ENCODE data around the gene XRCC4.
"Not testable (repeated sequence)": the region's sequence is repeated elsewhere in the genome, so short reads cannot be mapped to it uniquely, and the experiment has no call there.

XRCC4 gene

GRCh38 chr5:83353231-83353630 lies 275.9 kb downstream of the XRCC4 start:
- no peak for DNase-seq (ENCODE audit: low read depth)

GRCh38 chr5:83353774-83354173 lies 276.4 kb downstream of the XRCC4 start:
- DNase-seq (ENCODE audit: low read depth): no peak

GRCh38 chr5:83354958-83355357 lies 277.6 kb downstream of the XRCC4 start:
- DNase-seq (ENCODE audit: low read depth): no peak

GRCh38 chr5:83355482-83356014 lies 278.2 kb downstream of the XRCC4 start:
- not testable (repeated sequence) for DNase-seq (ENCODE audit: low read depth)

DNA sequence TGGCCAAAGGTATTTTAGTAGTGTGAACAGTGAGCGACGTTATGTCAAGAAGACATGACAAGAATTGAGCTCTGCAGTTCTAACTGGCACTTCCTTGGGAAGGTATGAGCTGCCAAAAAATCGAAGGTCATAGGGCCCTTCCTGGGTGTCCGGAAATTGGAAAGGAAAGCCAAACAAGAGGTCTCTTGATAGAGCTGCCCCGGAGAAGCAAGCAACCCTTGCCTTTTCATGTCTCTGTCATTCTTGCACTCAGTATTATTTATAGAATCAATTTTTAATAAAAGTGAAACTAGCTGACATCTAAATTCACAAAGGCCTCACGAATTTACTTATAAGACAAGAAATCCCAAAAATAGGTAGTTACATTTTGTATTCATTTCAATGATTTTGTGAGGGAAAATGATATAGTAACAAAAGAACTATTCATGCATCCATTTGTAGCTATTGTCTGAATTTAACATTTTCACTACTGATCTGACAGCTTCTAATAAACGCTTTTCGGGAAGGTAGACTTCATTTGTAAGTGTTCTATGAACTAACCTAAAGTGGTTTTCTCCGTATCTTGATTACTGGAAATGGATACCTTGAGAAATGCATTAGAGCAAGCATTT lies 280.4 kb downstream of the XRCC4 start:
- no peak for DNase-seq (ENCODE audit: low read depth)

- DNase-seq (ENCODE audit: low read depth): no peak
These were observed 283.2 kb downstream of the XRCC4 start for GRCh38 chr5:83360573-83360972.

DNA sequence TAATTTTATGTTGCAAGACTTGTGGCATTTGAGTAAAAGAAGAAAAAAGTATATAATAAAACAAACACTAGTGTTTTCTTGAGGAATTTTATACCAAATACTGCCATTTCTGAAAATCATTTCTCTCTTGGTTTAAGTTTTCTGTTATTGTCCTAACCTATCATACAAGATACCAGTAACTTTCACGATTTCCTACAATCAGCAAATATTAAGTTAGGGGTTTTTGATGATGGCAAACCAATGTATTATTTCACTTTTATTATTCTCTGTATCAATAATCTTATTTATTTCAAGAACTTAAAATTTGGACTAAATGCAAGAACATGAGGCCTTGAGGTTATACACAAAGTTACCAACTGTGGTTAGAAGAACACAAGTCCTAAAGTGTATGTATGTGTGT lies 285.2 kb downstream of the XRCC4 start:
- DNase-seq (ENCODE audit: low read depth): no peak

DNA sequence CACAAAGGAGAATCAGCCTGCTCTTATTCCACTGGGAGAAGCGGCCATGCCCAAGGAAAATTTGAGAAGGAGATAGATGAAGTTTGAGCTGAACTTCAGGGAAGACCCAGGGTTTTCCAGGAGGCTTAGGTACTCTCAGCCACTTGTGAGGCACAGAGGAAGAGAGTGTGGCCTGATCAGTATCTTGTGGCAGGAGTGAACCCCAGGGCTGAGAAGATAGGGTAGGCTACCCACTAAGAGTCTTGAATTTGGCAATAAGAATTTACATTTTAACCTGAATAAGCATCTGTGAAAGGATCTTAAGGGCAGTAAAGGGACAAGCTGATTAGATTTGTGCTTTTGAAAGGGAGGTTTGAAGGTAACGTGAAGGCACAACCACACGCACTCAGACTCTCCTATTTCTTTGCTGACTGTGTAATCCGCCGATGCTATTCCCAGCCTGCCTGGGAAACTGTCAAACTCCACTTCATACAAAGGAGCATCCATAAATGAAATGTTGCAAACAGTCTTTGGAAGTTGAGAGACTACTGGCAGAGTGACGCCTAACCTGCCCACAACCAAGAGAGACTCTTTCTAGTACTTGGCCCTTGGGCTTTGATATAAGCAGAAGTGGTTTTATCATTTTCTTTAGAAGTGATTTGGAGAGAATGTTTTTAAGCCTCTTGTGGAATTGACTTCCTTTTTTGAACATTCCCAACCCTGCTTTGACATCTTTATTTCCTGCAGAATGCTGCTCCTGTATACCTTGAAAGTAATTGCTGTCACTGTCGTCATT lies 286.0 kb downstream of the XRCC4 start:
- no peak for DNase-seq (ENCODE audit: low read depth)

GRCh38 chr5:83363886-83364275 lies 286.5 kb downstream of the XRCC4 start:
- no peak for DNase-seq (ENCODE audit: low read depth)

GRCh38 chr5:83364312-83365299 lies 287.3 kb downstream of the XRCC4 start:
- no peak for DNase-seq (ENCODE audit: low read depth)

DNA sequence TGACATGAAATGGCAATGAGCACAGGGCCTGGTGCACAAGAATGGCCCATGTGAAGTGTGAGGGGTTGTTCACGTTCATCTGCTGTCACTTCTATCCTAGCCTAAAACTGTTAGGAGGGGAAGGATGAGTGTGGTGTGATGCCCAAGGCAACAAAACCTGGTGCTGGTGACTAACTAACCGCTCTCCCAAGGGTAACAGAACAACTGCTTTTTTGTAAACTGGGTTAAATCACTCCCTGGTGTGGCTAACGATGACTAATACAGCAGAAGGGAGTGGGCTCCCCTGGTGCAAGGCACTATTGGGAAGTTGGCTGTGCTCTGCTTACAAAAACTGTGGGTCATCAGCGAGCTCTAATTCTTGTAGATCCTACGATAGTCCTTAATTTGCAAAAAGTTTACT lies 291.0 kb downstream of the XRCC4 start:
- DNase-seq (ENCODE audit: low read depth): no peak

GRCh38 chr5:83368835-83369234 lies 291.5 kb downstream of the XRCC4 start:
- DNase-seq (ENCODE audit: low read depth): no peak

- DNase-seq (ENCODE audit: low read depth): no peak
These were observed 293.6 kb downstream of the XRCC4 start for GRCh38 chr5:83370957-83371356.

DNA sequence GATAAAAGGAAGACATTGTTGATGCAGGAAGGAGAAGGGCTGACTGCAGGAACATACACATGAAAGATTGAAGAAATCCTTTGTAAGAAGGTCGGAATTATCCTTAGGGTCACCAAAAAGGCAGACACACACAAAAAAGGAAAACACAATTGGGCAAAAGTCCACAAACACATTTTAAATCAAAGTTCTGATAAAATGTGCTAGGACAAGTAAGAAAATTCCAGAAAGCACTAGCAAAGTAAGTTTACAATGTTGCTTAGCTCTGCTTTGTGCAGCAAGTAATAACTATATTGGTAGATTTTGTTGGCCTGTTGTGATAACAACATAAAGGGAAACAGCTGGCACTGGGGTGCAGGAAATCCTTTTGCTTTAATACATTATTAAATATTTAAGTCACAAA lies 294.4 kb downstream of the XRCC4 start:
- no peak for DNase-seq (ENCODE audit: low read depth)

- no peak for DNase-seq (ENCODE audit: low read depth)
These were observed 297.2 kb downstream of the XRCC4 start for GRCh38 chr5:83374547-83374946.

DNA sequence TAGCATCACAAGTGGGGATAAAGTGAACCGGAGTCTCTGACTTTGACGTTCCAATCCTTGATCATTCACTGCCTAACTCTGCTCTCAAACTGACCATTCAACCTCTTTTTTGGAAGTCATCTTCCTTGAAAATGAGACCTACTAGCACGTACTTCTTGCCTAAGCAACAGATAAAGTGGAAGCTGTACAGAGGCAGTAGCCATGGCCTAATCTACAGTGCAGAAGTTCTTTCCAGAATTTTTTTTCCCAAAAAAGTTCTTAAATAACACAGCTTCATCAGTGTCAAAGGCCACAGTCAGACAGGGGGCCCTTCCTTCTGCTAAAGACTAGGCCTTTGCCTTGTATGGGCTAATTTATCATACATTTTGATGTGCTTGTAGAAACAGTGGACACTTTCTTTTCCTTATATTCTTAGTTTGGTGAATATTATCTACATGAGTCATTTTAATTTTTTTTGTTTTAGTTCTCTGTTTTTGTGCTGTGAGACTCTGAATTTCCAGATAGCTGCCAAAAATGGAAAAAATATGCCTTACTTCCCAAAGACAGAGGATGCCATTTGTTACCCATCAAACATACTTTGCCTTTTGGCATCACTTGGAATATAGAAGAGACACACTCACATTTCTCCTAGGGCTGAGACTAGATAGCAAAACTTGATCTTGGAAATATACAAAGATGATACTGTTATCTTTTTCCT lies 297.9 kb downstream of the XRCC4 start:
- no peak for DNase-seq (ENCODE audit: low read depth)

DNA sequence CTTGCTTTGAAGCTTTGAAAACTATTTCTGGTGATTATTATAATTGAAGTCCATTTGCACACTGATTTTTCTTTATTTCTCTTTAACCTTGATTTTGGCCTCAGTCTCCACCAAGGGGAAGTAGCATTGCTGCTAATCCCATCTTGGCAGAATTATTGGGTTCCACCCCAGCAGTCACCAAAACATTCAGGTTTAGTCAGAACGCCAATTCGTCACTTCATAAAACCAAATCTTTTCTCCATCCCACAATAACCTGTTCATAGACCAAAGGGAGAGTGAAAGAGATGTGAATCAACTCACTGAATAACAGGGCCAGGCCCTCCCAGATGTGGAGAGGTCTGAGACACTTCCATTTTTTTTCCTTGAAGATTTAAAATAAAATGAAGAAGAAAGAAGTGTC lies 299.1 kb downstream of the XRCC4 start:
- no peak for DNase-seq (ENCODE audit: low read depth)

- no peak for DNase-seq (ENCODE audit: low read depth)
These were observed 300.0 kb downstream of the XRCC4 start for GRCh38 chr5:83377131-83377865.

- no peak for DNase-seq (ENCODE audit: low read depth)
These were observed 301.4 kb downstream of the XRCC4 start for GRCh38 chr5:83378624-83379289.

DNA sequence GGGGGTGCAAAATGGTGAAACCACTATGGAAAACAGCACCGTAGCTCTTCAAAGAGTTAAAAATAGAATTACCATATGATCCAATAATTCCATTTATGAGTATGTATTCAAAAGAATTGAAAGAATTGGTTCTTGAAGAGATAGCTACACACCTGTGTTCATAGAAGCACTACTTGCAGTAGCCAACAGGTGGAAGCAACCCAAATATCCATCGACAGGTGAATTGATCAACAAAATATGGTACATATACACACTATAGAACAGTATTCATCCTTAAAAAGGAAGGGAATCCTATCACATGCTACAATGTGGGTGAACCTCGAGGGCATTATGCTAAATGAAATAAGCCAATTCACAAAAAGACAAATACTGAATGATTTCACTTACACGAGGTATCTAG lies 308.5 kb downstream of the XRCC4 start:
- no peak for DNase-seq (ENCODE audit: low read depth)

DNA sequence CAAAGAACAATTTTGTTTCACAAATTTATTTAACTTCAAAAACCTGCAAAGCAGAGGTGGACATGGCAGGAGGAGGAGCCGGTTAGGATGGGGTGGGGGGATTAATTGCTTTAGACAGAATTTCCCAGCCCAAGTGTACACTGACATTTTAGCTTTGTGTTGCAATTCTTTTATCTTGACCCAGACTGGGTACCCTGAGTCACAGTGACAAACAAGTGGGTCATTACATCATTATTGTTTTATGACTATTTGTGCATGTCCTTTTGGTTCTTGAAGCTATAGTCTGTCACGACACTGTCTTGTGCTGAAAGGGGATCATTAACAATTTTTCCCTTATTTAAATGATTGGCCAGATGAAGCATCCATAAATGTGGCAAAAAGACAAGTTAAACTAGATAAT lies 309.7 kb downstream of the XRCC4 start:
- DNase-seq (ENCODE audit: low read depth): no peak

All from stimulated activated CD8-positive, alpha-beta memory T cell treated with anti-CD3 and anti-CD28 coated beads, Interleukin-12 subunit alpha, Interleukin-12 subunit beta, amount 100 ng/mL, for 4 hours (primary cell).